Kidney glomerular epithelial cell (primary cell): ENCODE measurements around the gene ZNF281.
"Not testable (repeated sequence)": the region's sequence is repeated elsewhere in the genome, so short reads cannot be mapped to it uniquely, and the experiment has no call there.

Experiments used
- DNase-seq: peaks from one replicate; lab custom pipeline; 2025; lab: John Stamatoyannopoulos, UW

ZNF281 gene

DNA sequence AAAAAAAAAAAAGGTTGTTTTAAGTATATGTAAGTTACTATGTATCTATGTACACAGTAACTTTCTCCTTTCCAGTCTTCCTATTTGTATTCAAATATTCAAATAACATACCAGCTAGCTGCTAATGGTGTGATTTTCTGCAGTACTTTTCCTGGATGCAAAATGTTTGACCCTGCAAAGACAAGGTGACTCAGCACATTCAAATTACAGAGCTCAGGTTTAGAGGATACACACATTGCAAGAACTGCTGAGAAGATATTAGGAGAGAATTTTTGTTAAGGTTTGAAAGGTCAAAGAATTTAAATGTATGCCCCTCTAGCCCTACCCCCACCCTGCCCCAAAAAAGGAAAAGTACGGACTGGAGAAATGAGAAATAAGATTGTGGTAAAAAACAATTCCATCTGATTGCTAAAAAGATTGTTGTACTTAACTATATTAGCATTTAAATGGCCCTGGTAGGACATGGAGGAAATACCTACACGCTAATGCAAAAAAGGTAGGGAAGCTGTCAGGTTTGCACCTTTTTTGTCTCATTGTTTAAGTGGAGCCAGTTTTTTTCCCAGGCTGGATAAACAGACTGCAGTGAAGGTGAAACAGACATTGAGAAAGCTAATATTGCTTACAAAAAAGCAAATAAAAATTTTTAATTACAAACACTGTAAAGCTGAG is 45.6 kb downstream of the ZNF281 start:
- DNase-seq: no peak

DNA sequence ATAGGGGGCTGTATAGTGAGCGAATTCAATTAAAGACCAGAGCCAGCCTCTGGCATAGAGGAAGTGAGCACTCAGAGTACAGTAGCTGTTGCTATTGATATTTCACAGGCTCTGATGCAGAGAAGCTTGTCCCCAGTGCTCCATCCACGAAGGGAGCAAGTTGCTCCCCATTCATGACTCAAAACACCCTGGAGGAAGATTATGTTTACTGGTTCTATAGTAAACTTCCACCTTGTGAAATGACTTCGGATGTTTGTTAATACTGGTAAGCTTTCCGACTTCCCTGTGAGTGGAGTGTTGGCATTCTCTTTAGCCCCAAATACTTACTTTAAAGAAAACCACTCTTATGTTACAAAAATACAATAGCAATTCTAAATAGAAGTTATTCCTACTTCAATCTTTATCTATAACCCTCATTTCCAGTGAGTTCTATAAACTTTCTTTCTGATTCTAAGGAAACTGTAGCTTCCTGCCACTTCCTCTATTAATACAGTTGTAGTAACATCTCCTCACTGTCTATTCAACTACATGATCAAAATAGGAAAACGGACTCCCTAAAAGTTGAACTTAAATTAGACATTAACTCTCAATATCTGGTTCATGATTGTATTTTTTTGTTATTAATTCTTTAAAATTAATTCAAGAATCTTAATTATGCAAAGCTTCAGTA is 46.4 kb downstream of the ZNF281 start:
- DNase-seq: no peak

DNA sequence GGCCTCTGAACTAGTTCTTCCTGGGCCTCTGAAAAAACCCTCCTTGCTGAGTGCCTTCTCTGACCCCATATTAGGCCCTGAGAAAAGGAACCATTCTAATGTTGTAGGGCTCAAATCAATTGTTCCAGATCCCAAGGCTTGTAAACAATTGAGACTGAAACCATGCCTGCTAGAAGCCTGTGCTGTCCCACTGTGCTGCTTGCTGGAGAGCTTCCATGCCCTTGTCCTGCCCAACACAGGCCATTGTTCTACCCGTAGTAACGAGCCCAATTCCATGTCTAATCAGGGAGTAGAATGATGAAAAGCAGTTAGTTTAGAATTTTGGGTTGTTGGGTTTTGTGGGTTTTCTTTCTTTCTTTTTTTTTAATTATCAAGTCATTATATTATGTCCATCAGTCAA is 47.4 kb downstream of the ZNF281 start:
- no peak for DNase-seq

DNA sequence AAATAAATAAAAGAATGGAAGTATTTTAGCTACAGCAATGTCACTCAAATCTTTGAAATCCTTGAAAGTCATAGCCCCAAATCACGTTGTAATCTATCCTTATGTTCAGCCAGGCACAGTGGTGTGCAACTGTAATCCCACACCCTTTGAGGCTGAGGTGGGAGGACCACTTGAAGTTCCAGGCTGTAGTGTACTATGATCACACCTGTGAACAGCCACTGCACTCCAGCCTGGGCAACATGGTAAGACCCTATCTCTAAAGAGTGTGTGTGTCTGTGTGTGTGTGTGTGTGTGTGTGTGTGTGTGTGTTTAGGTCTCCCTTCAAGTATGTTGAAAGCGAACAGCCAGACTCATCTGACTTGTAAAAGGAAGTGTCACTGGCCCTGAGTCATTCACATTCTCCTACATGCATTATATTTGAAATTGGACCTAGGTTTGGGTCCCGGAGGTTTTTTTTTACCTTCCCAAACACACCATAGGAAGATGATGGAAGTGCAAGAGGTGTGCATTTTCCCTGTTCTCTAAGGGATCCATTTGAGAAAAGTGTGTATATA is 50.1 kb downstream of the ZNF281 start:
- DNase-seq: no peak

DNA sequence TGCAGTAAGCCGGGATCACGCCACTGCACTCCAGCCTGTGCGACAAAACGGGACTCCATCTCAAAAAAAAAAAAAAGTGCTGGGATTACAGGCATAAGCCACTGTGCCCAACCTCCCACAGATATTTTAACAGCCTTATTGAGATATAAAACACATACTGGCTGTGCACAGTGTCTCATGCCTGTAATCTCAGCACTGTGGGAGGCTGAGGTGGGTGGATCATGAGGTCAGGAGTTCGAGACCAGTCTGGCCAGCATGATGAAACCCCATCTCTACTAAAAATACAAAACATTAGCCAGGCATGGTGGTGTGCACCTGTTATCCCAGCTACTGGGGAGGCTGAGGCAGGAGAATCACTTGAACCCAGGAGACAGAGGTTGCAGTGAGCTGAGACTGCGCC is 51.9 kb downstream of the ZNF281 start:
- DNase-seq: not testable (repeated sequence)

DNA sequence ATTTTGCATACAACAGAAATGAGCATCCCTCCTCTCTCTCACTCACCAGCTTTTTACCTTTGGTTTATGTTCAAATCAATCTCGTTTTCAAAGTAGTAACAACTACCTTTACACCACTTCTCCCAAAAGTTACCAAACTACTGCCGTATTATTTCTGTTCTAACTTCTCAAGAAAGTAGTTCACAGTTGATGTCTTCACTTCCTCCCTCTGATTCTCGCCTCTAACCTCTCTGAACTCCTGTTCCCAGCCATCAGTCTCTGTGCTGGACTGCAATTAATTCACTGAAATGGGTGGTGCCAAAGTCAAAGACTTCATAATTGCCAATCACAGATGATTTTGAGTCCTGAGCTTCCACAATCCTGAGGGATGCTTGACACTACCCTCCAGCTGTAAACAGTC is 54.0 kb downstream of the ZNF281 start:
- DNase-seq: no peak
